HepG2 (cell line): ENCODE measurements around the gene CHFR.

Experiments used
- EP300 ChIP-seq, 3 experiments: sonication (generic) in 1 of 3; formaldehyde crosslinking in 1 of 3; IDR thresholded peaks; 2 replicates each; pipeline versions ENCODE4 v1.5.1 to v1.6.1; 2011 to 2020; ENCODE audit warnings: low read depth in 2 of 3, low read length in 2 of 3, borderline replicate concordance in 1 of 3, improper control_type of control experiment in 1 of 3, mild to moderate bottlenecking in 1 of 3, missing genetic modification reagents in 1 of 3, moderate library complexity in 1 of 3
- MXD1 ChIP-seq: sonication (generic); formaldehyde crosslinking; IDR thresholded peaks from 2 replicates; pipeline ENCODE4 v1.4.0; 2020; ENCODE audit warnings: mild to moderate bottlenecking, missing genetic modification reagents
- NPAS2 ChIP-seq: sonication (generic); formaldehyde crosslinking; IDR thresholded peaks from 2 replicates; pipeline ENCODE4 v1.8.0; 2022; ENCODE audit warnings: mild to moderate bottlenecking, missing genetic modification reagents, borderline replicate concordance
- POLR2A ChIP-seq, 2 experiments: IDR thresholded peaks; 2 replicates each; pipeline ENCODE4 v1.6.1; 2011; ENCODE audit warnings: low read depth in 2 of 2, low read length in 2 of 2, mild to moderate bottlenecking in 1 of 2, moderate library complexity in 1 of 2; ENCODE audit not compliant: insufficient read depth in 1 of 2
- POLR2AphosphoS2 ChIP-seq: IDR thresholded peaks from 2 replicates; pipeline ENCODE4 v1.6.1; 2011; ENCODE audit warnings: low read depth, low read length, improper control_type of control experiment
- ZNF121 ChIP-seq: sonication (generic); formaldehyde crosslinking; IDR thresholded peaks from 2 replicates; pipeline ENCODE4 v1.5.0; 2020; ENCODE audit warnings: mild to moderate bottlenecking, missing genetic modification reagents
- TF ChIP-seq, protein P1 (sequence below), 2 experiments: sonication (generic) in 1 of 2; formaldehyde crosslinking in 1 of 2; IDR thresholded peaks; 2 replicates each; pipeline versions ENCODE4 v1.4.0 to v1.6.1; 2018 to 2020; ENCODE audit warnings: missing genetic modification reagents in 2 of 2, borderline replicate concordance in 1 of 2, low read depth in 1 of 2, mild to moderate bottlenecking in 1 of 2, missing biosample characterization in 1 of 2

- TF ChIP-seq POLR2A (IDR thresholded peaks at IDR 0.05; ENCODE audit: insufficient read depth in 1 of 2, low read depth in 2 of 2, low read length in 2 of 2) (no peak), POLR2AphosphoS2 (no peak), MXD1 (CRISPR knock-in tag) (no peak), NPAS2 (no peak), ZNF121 (no peak), EP300 (IDR thresholded peaks at IDR 0.05; ENCODE audit: low read depth in 2 of 2, low read length in 2 of 2) (no peak), EP300 (CRISPR knock-in tag; IDR thresholded peaks at IDR 0.05; ENCODE audit: borderline replicate concordance) (no peak)
- TF ChIP-seq, protein P1, sequence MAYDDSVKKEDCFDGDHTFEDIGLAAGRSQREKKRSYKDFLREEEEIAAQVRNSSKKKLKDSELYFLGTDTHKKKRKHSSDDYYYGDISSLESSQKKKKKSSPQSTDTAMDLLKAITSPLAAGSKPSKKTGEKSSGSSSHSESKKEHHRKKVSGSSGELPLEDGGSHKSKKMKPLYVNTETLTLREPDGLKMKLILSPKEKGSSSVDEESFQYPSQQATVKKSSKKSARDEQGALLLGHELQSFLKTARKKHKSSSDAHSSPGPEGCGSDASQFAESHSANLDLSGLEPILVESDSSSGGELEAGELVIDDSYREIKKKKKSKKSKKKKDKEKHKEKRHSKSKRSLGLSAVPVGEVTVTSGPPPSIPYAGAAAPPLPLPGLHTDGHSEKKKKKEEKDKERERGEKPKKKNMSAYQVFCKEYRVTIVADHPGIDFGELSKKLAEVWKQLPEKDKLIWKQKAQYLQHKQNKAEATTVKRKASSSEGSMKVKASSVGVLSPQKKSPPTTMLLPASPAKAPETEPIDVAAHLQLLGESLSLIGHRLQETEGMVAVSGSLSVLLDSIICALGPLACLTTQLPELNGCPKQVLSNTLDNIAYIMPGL (CRISPR knock-in tag; IDR thresholded peaks at IDR 0.05; ENCODE audit: borderline replicate concordance in 1 of 2, low read depth in 1 of 2) = no peak
Measured at GRCh38 chr12:132858718-132859266, 28.6 kb downstream of the CHFR start.
